Coronary artery (tissue), 2 donors: Measurements from ENCODE around the gene FOSB.

Experiments
- DNase-seq: peaks from one replicate; pipeline ENCODE4 v3.0.0-alpha.2; 2017; ENCODE audit warnings: low spot score
- H3K27ac ChIP-seq, 2 donors: fragments of 200-600 bp; sonication (generic); one replicate each; pipeline ENCODE4 v1.5.1; 2016 to 2019
- H3K4me3 ChIP-seq: fragments of 200-600 bp; sonication (generic); 2 replicates; pipeline ENCODE4 v1.5.1; 2016; ENCODE audit warnings: mild to moderate bottlenecking, moderate library complexity
- CTCF ChIP-seq: fragments of 200-600 bp; sonication (generic); IDR thresholded peaks from one replicate; pipeline ENCODE4 v1.5.1; 2019; ENCODE audit warnings: antibody characterized with exemption

The FOSB gene

GRCh38 chr19:45488708-45489107, 20.9 kb downstream of the FOSB start:
- H3K27ac ChIP-seq, result no peak overlapping the region
- no peak for TF ChIP-seq CTCF
- H3K4me3 ChIP-seq, result no peak overlapping the region
- no peak for DNase-seq

GRCh38 chr19:45489216-45489855, 21.5 kb downstream of the FOSB start:
- DNase-seq, result no peak
- TF ChIP-seq CTCF, result no peak
- Histone ChIP-seq H3K4me3 (no peak overlapping the region), H3K27ac (no peak overlapping the region)

GRCh38 chr19:45492137-45492626, 24.4 kb downstream of the FOSB start:
- no peak for DNase-seq
- H3K4me3 ChIP-seq, result peak overlapping the region; percentile 85
- TF ChIP-seq CTCF, result no peak
- H3K27ac ChIP-seq, result no peak overlapping the region

GRCh38 chr19:45492627-45493470, 25.1 kb downstream of the FOSB start:
- no peak for TF ChIP-seq CTCF
- H3K27ac ChIP-seq, result peak overlapping the region; percentile 39 to 86
- H3K4me3 ChIP-seq, result peak overlapping the region; percentile 85
- DNase-seq, result no peak

- H3K27ac ChIP-seq, result no peak overlapping the region
- DNase-seq, result no peak
- H3K4me3 ChIP-seq, result no peak overlapping the region
- no peak for TF ChIP-seq CTCF
These were observed 26.6 kb downstream of the FOSB start for GRCh38 chr19:45494261-45494916.

- H3K4me3 ChIP-seq, result no peak overlapping the region
- DNase-seq, result no peak
- no peak overlapping the region for H3K27ac ChIP-seq
- TF ChIP-seq CTCF, result no peak
These were observed 27.4 kb downstream of the FOSB start for GRCh38 chr19:45495178-45495577.
